Stimulated activated CD8-positive, alpha-beta memory T cell treated with anti-CD3 and anti-CD28 coated beads, Interleukin-4, amount 100 ng/mL, for 48 hours (primary cell): ENCODE measurements around the gene CDC37.

Experiments used
- DNase-seq: peaks from one replicate; pipeline ENCODE4 v3.0.0-alpha.2; 2020

The CDC37 gene

GRCh38 chr19:10403137-10404021 is at the start of gene CDC37:
CDC37 (minus strand) TSS chr19:10403542; CDS start chr19:10403479, 63 bp downstream.
- peak; percentile 100 for DNase-seq

GRCh38 chr19:10450853-10451609 is 47.7 kb upstream of the CDC37 start:
- DNase-seq: peak; percentile 40

GRCh38 chr19:10450191-10450852 is 47.0 kb upstream of the CDC37 start:
- no peak for DNase-seq

GRCh38 chr19:10449037-10449436 is 45.7 kb upstream of the CDC37 start:
- no peak for DNase-seq

- no peak for DNase-seq
Observed at GRCh38 chr19:10442698-10443097, 39.4 kb upstream of the CDC37 start.

- no peak for DNase-seq
Observed at GRCh38 chr19:10439588-10439987, 36.2 kb upstream of the CDC37 start.

- DNase-seq: peak; percentile 52
Observed at GRCh38 chr19:10433131-10433536, 29.8 kb upstream of the CDC37 start.

- no peak for DNase-seq
Observed at GRCh38 chr19:10432736-10433130, 29.4 kb upstream of the CDC37 start.

GRCh38 chr19:10431943-10432735 is 28.8 kb upstream of the CDC37 start:
- DNase-seq: peak; percentile 75

GRCh38 chr19:10431254-10431942 is 28.1 kb upstream of the CDC37 start:
- DNase-seq: peak; percentile 72

- no peak for DNase-seq
Observed at GRCh38 chr19:10430505-10431253, 27.3 kb upstream of the CDC37 start.

- no peak for DNase-seq
Observed at GRCh38 chr19:10428996-10429381, 25.6 kb upstream of the CDC37 start.

- no peak for DNase-seq
Observed at GRCh38 chr19:10427169-10427568, 23.8 kb upstream of the CDC37 start.

- peak; percentile 86 for DNase-seq
Observed at GRCh38 chr19:10424011-10424637, 20.8 kb upstream of the CDC37 start.

- DNase-seq: no peak
Observed at GRCh38 chr19:10422846-10423245, 19.5 kb upstream of the CDC37 start.

- no peak for DNase-seq
Observed at GRCh38 chr19:10422046-10422461, 18.7 kb upstream of the CDC37 start.

GRCh38 chr19:10421240-10422045 is 18.1 kb upstream of the CDC37 start:
- DNase-seq: peak; percentile 58

GRCh38 chr19:10420444-10421239 is 17.3 kb upstream of the CDC37 start, which contains the start of gene PDE4A:
PDE4A (plus strand) TSS chr19:10420538; CDS start chr19:10420765, 227 bp downstream.
- peak; percentile 82 for DNase-seq
